GM12878 (cell line): ENCODE data around the gene FAM184B. TPM values are rescaled to one million over a fixed set of nuclear protein-coding genes. Genes with fewer than 3 reads are reported as not detected.

Experiments
- ATAC-seq: fragments of 200-7000 bp; cut with Tn5 transposase; 3 replicates; pipeline ENCODE4 v1.9.1; 2020; ENCODE audit warnings: mild to moderate bottlenecking, moderate library complexity
- BruUV-seq: library from RNA; stranded (reverse); fragments of 400-500 nt; replicated peaks from 2 replicates; lab custom pipeline; 2021; lab: Mats Ljungman, UMichigan
- CTCF ChIA-PET: fragments of 300-600 bp; sonication (Branson Sonifier 250); formaldehyde crosslinking; extraction: SDS; loops from one replicate; lab custom pipeline; 2021; ENCODE audit warnings: inconsistent platforms; lab: Yijun Ruan, JAX
- POLR2A ChIA-PET: fragments of 350-600 bp; formaldehyde crosslinking; extraction: SDS; loops from one replicate; lab custom pipeline; 2021; ENCODE audit warnings: inconsistent platforms; lab: Charles Lee
- RAD21 ChIA-PET: fragments of 300-600 bp; sonication (Branson Sonifier 250); formaldehyde crosslinking; loops from one replicate; lab custom pipeline; 2023; ENCODE audit warnings: antibody characterized with exemption; ENCODE audit not compliant: unreplicated experiment; lab: Charles Lee
- SMC1A ChIA-PET: fragments of 300-600 bp; sonication (Branson Sonifier 250); formaldehyde crosslinking; loops from one replicate; lab custom pipeline; 2023; ENCODE audit not compliant: unreplicated experiment, uncharacterized antibody; lab: Charles Lee
- DNase-seq: peaks from one replicate; pipeline ENCODE4 v3.0.0-alpha.2; 2011; ENCODE audit warnings: low read depth, low spot score
- FAIRE-seq: peaks from 3 replicates; lab custom pipeline; 2011; peaks lifted over from hg19 to GRCh38; lab: Jason Lieb, UNC
- H2AFZ ChIP-seq: 2 replicates; pipeline ENCODE4 v1.6.0; 2011; ENCODE audit warnings: low read depth, low read length, control low read depth; ENCODE audit not compliant: control insufficient read depth
- H3K27ac ChIP-seq: 2 replicates; pipeline ENCODE4 v1.5.1; 2011; ENCODE audit warnings: control low read depth; ENCODE audit not compliant: control insufficient read depth, insufficient read depth
- H3K27me3 ChIP-seq, 2 experiments: replicated peaks in 1 of 2; 2 replicates each; pipeline versions ENCODE4 v1.6.0 to v1.6.1; 2011; ENCODE audit warnings: low read length in 1 of 2; ENCODE audit not compliant: control insufficient read depth in 2 of 2, insufficient read depth in 2 of 2
- H3K36me3 ChIP-seq, 2 experiments: 2 replicates each; pipeline ENCODE4 v1.5.1; 2011; ENCODE audit warnings: low read length in 1 of 2; ENCODE audit not compliant: control insufficient read depth in 2 of 2, insufficient read depth in 2 of 2
- H3K4me1 ChIP-seq: 2 replicates; pipeline ENCODE4 v1.6.1; 2011; ENCODE audit warnings: mild to moderate bottlenecking, low read length, moderate library complexity, mixed read lengths; ENCODE audit not compliant: control insufficient read depth, insufficient read depth
- H3K4me2 ChIP-seq: 2 replicates; pipeline ENCODE4 v1.6.0; 2011; ENCODE audit warnings: control low read depth; ENCODE audit not compliant: control insufficient read depth, insufficient read depth
- H3K4me3 ChIP-seq: fragments of 200-600 bp; sonication (generic); 2 replicates; pipeline ENCODE4 v1.5.1; 2016
- H3K79me2 ChIP-seq: 2 replicates; pipeline ENCODE4 v1.6.0; 2011; ENCODE audit warnings: low read length; ENCODE audit not compliant: control insufficient read depth, insufficient read depth
- H3K9ac ChIP-seq: 2 replicates; pipeline ENCODE4 v1.8.0; 2011; ENCODE audit warnings: low read length, control low read depth, mixed read lengths; ENCODE audit not compliant: control insufficient read depth, insufficient read depth
- H3K9me3 ChIP-seq: replicated peaks from 3 replicates; pipeline ENCODE4 v1.5.1; 2011; ENCODE audit warnings: mild to moderate bottlenecking, low read length; ENCODE audit not compliant: control insufficient read depth, insufficient read depth
- H4K20me1 ChIP-seq: 2 replicates; pipeline ENCODE4 v1.6.0; 2011; ENCODE audit not compliant: control insufficient read depth, insufficient read depth
- BHLHE40 ChIP-seq, 2 experiments: fragments of 450-650 bp in 1 of 2; IDR thresholded peaks; 2 replicates each; pipeline ENCODE4 v1.6.1; 2011 to 2017; ENCODE audit warnings: low read depth in 2 of 2, borderline replicate concordance in 1 of 2, improper control_type of control experiment in 1 of 2, low read length in 1 of 2, mild to moderate bottlenecking in 1 of 2
- CHD2 ChIP-seq: IDR thresholded peaks from 2 replicates; pipeline ENCODE4 v1.6.1; 2011; ENCODE audit warnings: low read depth, low read length, improper control_type of control experiment, borderline replicate concordance
- DPF2 ChIP-seq: fragments of 450-650 bp; IDR thresholded peaks from 2 replicates; pipeline ENCODE4 v1.6.1; 2017; ENCODE audit warnings: mild to moderate bottlenecking
- EED ChIP-seq: sonication (generic); IDR thresholded peaks from 2 replicates; pipeline ENCODE4 v1.6.1; 2016; ENCODE audit warnings: antibody characterized with exemption, low read depth
- ETV6 ChIP-seq, 2 experiments: fragments of 450-650 bp in 1 of 2; IDR thresholded peaks in 1 of 2; conservative IDR thresholded peaks in 1 of 2; 2 replicates each; pipeline ENCODE4 v1.6.1; 2014; ENCODE audit warnings: antibody characterized with exemption in 1 of 2, borderline replicate concordance in 1 of 2, low read depth in 1 of 2, mild to moderate bottlenecking in 1 of 2, moderate library complexity in 1 of 2
- NFXL1 ChIP-seq: fragments of 450-650 bp; IDR thresholded peaks from 2 replicates; pipeline ENCODE4 v1.6.1; 2017; ENCODE audit warnings: antibody characterized with exemption, mild to moderate bottlenecking, borderline replicate concordance
- RCOR1 ChIP-seq: conservative IDR thresholded peaks from 2 replicates; pipeline ENCODE4 v1.6.1; 2012; ENCODE audit warnings: low read depth, low read length, improper control_type of control experiment
- SMARCA5 ChIP-seq: fragments of 450-650 bp; IDR thresholded peaks from 2 replicates; pipeline ENCODE4 v1.6.1; 2017; ENCODE audit warnings: mild to moderate bottlenecking
- USF1 ChIP-seq: IDR thresholded peaks from 2 replicates; pipeline ENCODE4 v1.6.1; 2011; ENCODE audit warnings: borderline replicate concordance, low read depth, mild to moderate bottlenecking, moderate library complexity, mixed read lengths, low read length; ENCODE audit not compliant: insufficient read depth; ENCODE audit errors: extremely low read length
- YBX1 ChIP-seq: fragments of 450-650 bp; IDR thresholded peaks from 2 replicates; pipeline ENCODE4 v1.6.1; 2016; ENCODE audit warnings: antibody characterized with exemption
- ZBTB4 ChIP-seq: fragments of 450-650 bp; formaldehyde crosslinking; IDR thresholded peaks from 2 replicates; pipeline ENCODE4 v1.4.0; 2022; ENCODE audit warnings: mild to moderate bottlenecking, moderate library complexity
- WGBS: methylation state at CpG from one replicate; pipeline ENCODE4 v1.1.6; 2016; ENCODE audit warnings: low lambda C conversion rate; ENCODE audit not compliant: insufficient replicate concordance, insufficient coverage; ENCODE audit errors: missing lambda C conversion rate; 5-methylcytosine and 5-hydroxymethylcytosine counted together
- in situ Hi-C: fragments of 300-500 bp; cut with MboI; formaldehyde crosslinking; loops from 9 replicates; pipeline ENCODE4 v1.14.3; 2018; ENCODE audit warnings: mixed read lengths
- intact Hi-C: fragments of 100-400 bp; cut with micrococcal nuclease; formaldehyde crosslinking; loops from one replicate; pipeline ENCODE4 v1.14.2; 2022; ENCODE audit not compliant: unreplicated experiment
- polyA plus RNA-seq, 11 experiments: library from polyadenylated mRNA; depleted of rRNA in 4 of 11; unstranded in 6 of 11; stranded (reverse) in 5 of 11; fragments of >200 nt; fragmentation: Nextera tagmentation in 4 of 11; fragmentation: Illumina TruSeq in 1 of 11; extraction: Ambion mirVana in 4 of 11; extraction: Trizol in 1 of 11; gene quantifications; 1 replicate in 1 of 11; 2 replicates in 10 of 11; pipeline versions ENCODE4 v1.2.1 to v1.2.3, GENCODE V29; 2011 to 2016; ENCODE audit warnings: inconsistent platforms in 2 of 11, missing spikeins in 2 of 11, low read depth in 1 of 11
- total RNA-seq, 4 experiments: library from RNA; depleted of rRNA in 3 of 4; stranded (reverse); fragments of >200 nt in 3 of 4; fragmentation: Illumina TruSeq in 1 of 4; extraction: Trizol in 1 of 4; gene quantifications; 2 replicates each; pipeline versions ENCODE4 v1.2.1 to v1.2.3, GENCODE V29; 2013 to 2021

The FAM184B gene
- total and polyA plus RNA-seq, 10 of the 15 experiments (the other 5 are each of a cell fraction or from before 2014, with no cell fraction given), result under 0.01 TPM; not detected in 9

GRCh38 chr4:17701138-17701839 lies 80.1 kb downstream of the FAM184B start:
- no TSS peak for BruUV-seq
- intact Hi-C loops, result no loop called here
- no peak for FAIRE-seq

More at GRCh38 chr4:17701138-17701839, 80.1 kb downstream of the FAM184B start:
- in situ Hi-C loops, result no loop called here
- no peaks in the 10 kb centered on the region for H3K79me2 ChIP-seq
- H4K20me1 ChIP-seq, result no peaks in the 10 kb centered on the region
- DNase-seq, result no peak
- ChIA-PET RAD21 (no interaction called here), SMC1A (no interaction called here), CTCF (no interaction called here), POLR2A (no interaction called here)
- TF ChIP-seq DPF2 (no peak), USF1 (no peak), CHD2 (no peak), BHLHE40 (IDR thresholded peaks at IDR 0.05; ENCODE audit: borderline replicate concordance in 1 of 2, low read depth in 2 of 2, low read length in 1 of 2) (no peak), ZBTB4 (no peak), EED (no peak), RCOR1 (no peak), ETV6 (conservative IDR thresholded peaks at IDR 0.05 in 1 of 2, IDR thresholded peaks at IDR 0.05 in 1 of 2; ENCODE audit: borderline replicate concordance in 1 of 2, low read depth in 1 of 2) (no peak), SMARCA5 (no peak), NFXL1 (no peak), YBX1 (no peak)
- no peak for ATAC-seq
- H3K27me3 ChIP-seq, result no peaks in the 10 kb centered on the region
- H3K9me3 ChIP-seq, result no peaks in the 10 kb centered on the region
- no peak overlapping the region for H3K4me3 ChIP-seq
- 67% methylated on average over 8 of the region's 8 CpGs for WGBS
- H3K36me3 ChIP-seq, result no peaks in the 10 kb centered on the region
- H2AFZ ChIP-seq, result no peak overlapping the region
- H3K27ac ChIP-seq, result no peak overlapping the region
- no peak overlapping the region for H3K4me2 ChIP-seq
- no peaks in the 10 kb centered on the region for H3K4me1 ChIP-seq
- H3K9ac ChIP-seq, result no peak overlapping the region
